Keratinocyte (primary cell): ENCODE results near the gene MRPL49. TPM values are rescaled to one million over a fixed set of nuclear protein-coding genes. Genes with fewer than 3 reads are reported as not detected.

Experiments used
- DNase-seq: peaks from one replicate; pipeline ENCODE4 v3.0.0-alpha.2; 2011; ENCODE audit warnings: low read depth, missing footprints, low spot score
- FAIRE-seq: peaks from 2 replicates; lab custom pipeline; 2011; peaks lifted over from hg19 to GRCh38; lab: Jason Lieb, UNC
- H2AFZ ChIP-seq: 2 replicates; pipeline ENCODE4 v1.6.0; 2012; ENCODE audit warnings: low read length, control low read depth, inconsistent platforms; ENCODE audit not compliant: control insufficient read depth
- H3K27ac ChIP-seq: 2 replicates; pipeline ENCODE4 v1.5.1; 2011; ENCODE audit warnings: low read length; ENCODE audit not compliant: control insufficient read depth, insufficient read depth
- H3K27me3 ChIP-seq: 3 replicates; pipeline ENCODE4 v1.6.0; 2011; ENCODE audit warnings: low read length; ENCODE audit not compliant: control insufficient read depth, insufficient read depth; ENCODE audit errors: extremely low read depth
- H3K36me3 ChIP-seq, 2 experiments: 2 replicates in 1 of 2; 3 replicates in 1 of 2; pipeline ENCODE4 v1.5.1; 2011; ENCODE audit warnings: low read length in 2 of 2, mild to moderate bottlenecking in 1 of 2; ENCODE audit not compliant: control insufficient read depth in 2 of 2, insufficient read depth in 2 of 2; ENCODE audit errors: extremely low read depth in 1 of 2
- H3K4me1 ChIP-seq: 3 replicates; pipeline ENCODE4 v1.5.1; 2011; ENCODE audit warnings: low read length; ENCODE audit not compliant: control insufficient read depth, insufficient read depth; ENCODE audit errors: extremely low read depth
- H3K4me2 ChIP-seq: 3 replicates; pipeline ENCODE4 v1.6.0; 2011; ENCODE audit warnings: low read depth, low read length; ENCODE audit not compliant: control insufficient read depth, insufficient read depth; ENCODE audit errors: extremely low read depth
- H3K4me3 ChIP-seq, 3 experiments: fragments of 200-600 bp in 1 of 3; sonication (generic) in 1 of 3; 2 replicates in 2 of 3; 3 replicates in 1 of 3; pipeline ENCODE4 v1.5.1; 2011 to 2016; ENCODE audit warnings: low read length in 3 of 3, mild to moderate bottlenecking in 3 of 3, control low read depth in 2 of 3, inconsistent platforms in 1 of 3, low read depth in 1 of 3, mixed read lengths in 1 of 3, mixed run types in 1 of 3, moderate library complexity in 1 of 3; ENCODE audit not compliant: control insufficient read depth in 2 of 3, insufficient read depth in 2 of 3; ENCODE audit errors: extremely low read depth in 1 of 3
- H3K79me2 ChIP-seq: 2 replicates; pipeline ENCODE4 v1.6.0; 2012; ENCODE audit warnings: low read length; ENCODE audit not compliant: control insufficient read depth, insufficient read depth
- H3K9ac ChIP-seq: 3 replicates; pipeline ENCODE4 v1.6.0; 2011; ENCODE audit warnings: low read length; ENCODE audit not compliant: control insufficient read depth, insufficient read depth; ENCODE audit errors: extremely low read depth
- H3K9me1 ChIP-seq: 3 replicates; pipeline ENCODE4 v1.6.0; 2011; ENCODE audit warnings: low read length; ENCODE audit not compliant: control insufficient read depth, insufficient read depth; ENCODE audit errors: extremely low read depth
- H3K9me3 ChIP-seq: 2 replicates; pipeline ENCODE4 v1.5.1; 2012; ENCODE audit warnings: low read depth, low read length; ENCODE audit not compliant: control insufficient read depth
- H4K20me1 ChIP-seq: 3 replicates; pipeline ENCODE4 v1.6.0; 2011; ENCODE audit warnings: low read length; ENCODE audit not compliant: control insufficient read depth, insufficient read depth; ENCODE audit errors: extremely low read depth
- EZH2 ChIP-seq: IDR thresholded peaks from one replicate; pipeline ENCODE4 v1.6.1; 2012; ENCODE audit warnings: inconsistent platforms, mild to moderate bottlenecking, low read length, moderate library complexity
- dilution Hi-C: fragments of 300-500 bp; cut with MboI; formaldehyde crosslinking; loops from one replicate; pipeline ENCODE4 v1.7.0; 2020; ENCODE audit warnings: low sequenced_read_pairs; ENCODE audit not compliant: extremely low pct_ligation_motif_present
- polyA plus RNA-seq, 5 experiments: library from polyadenylated mRNA; depleted of rRNA in 3 of 5; stranded (reverse) in 3 of 5; stranded (forward) in 1 of 5; unstranded in 1 of 5; fragments of >200 nt; gene quantifications; 1 replicate in 1 of 5; 2 replicates in 3 of 5; 3 replicates in 1 of 5; pipeline versions ENCODE4 v1.2.1 to v1.2.3, GENCODE V29; 2011 to 2012; ENCODE audit warnings: missing spikeins in 2 of 5, low read depth in 1 of 5, low replicate concordance in 1 of 5
- TF ChIP-seq, protein P1 (sequence below), 3 experiments: IDR thresholded peaks in 1 of 3; conservative IDR thresholded peaks in 1 of 3; optimal IDR thresholded peaks in 1 of 3; 2 replicates in 2 of 3; 3 replicates in 1 of 3; pipeline versions ENCODE3 to v1.5.1; 2011; ENCODE audit warnings: low read length in 3 of 3, mild to moderate bottlenecking in 3 of 3, moderate library complexity in 2 of 3, control low read depth in 1 of 3, inconsistent platforms in 1 of 3; ENCODE audit not compliant: insufficient read depth in 2 of 3; ENCODE audit errors: extremely low read depth in 1 of 3

Gene MRPL49
- polyA plus RNA-seq, 1 donor (not counting 4 experiments of a cell fraction or from before 2014, with no cell fraction given), result 49.6 TPM

DNA sequence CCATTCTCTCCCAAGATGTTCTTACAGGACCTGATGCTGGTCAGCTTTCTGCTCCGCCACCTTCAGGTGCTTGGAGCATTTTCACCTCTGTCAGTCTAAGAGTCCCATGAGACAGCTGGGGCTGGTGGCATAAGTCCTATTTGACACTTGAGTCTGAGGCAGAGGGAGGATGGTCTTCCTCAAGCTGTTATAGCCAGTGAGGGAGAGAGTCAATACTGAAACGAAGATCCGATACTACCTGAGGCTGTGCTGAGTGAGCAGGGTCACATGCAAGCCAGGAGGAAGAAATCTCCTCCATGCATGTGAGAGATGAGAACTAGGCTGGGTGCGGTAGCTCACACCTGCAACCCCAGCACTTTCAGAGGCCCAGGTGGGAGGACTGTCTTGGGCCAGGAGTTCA lies 32.5 kb upstream of the MRPL49 start:
- DNase-seq (no peak), FAIRE-seq (no peak)
- Histone ChIP-seq H3K27me3 (no peaks in the 10 kb centered on the region), H4K20me1 (no peaks in the 10 kb centered on the region), H3K79me2 (peaks cover 12% of the 10 kb centered on the region), H3K9me1 (no peaks in the 10 kb centered on the region), H3K9ac (no peak overlapping the region), H3K9me3 (no peaks in the 10 kb centered on the region), H3K27ac (no peak overlapping the region), H3K4me2 (no peak overlapping the region), H3K4me1 (peaks cover 7% of the 10 kb centered on the region), H2AFZ (no peak overlapping the region), H3K36me3 (peaks cover 19 to 28% of the 10 kb centered on the region in 2 experiments), H3K4me3 (no peak overlapping the region)
- TF ChIP-seq, protein P1, sequence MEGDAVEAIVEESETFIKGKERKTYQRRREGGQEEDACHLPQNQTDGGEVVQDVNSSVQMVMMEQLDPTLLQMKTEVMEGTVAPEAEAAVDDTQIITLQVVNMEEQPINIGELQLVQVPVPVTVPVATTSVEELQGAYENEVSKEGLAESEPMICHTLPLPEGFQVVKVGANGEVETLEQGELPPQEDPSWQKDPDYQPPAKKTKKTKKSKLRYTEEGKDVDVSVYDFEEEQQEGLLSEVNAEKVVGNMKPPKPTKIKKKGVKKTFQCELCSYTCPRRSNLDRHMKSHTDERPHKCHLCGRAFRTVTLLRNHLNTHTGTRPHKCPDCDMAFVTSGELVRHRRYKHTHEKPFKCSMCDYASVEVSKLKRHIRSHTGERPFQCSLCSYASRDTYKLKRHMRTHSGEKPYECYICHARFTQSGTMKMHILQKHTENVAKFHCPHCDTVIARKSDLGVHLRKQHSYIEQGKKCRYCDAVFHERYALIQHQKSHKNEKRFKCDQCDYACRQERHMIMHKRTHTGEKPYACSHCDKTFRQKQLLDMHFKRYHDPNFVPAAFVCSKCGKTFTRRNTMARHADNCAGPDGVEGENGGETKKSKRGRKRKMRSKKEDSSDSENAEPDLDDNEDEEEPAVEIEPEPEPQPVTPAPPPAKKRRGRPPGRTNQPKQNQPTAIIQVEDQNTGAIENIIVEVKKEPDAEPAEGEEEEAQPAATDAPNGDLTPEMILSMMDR (optimal IDR thresholded peaks at IDR 0.05 in 1 of 3, IDR thresholded peaks at IDR 0.05 in 1 of 3, conservative IDR thresholded peaks at IDR 0.05 in 1 of 3; ENCODE audit: extremely low read depth in 1 of 3, insufficient read depth in 2 of 3, low read length in 3 of 3), result no peak
- TF ChIP-seq EZH2, result no peak
- dilution Hi-C loops, result no loop called here

DNA sequence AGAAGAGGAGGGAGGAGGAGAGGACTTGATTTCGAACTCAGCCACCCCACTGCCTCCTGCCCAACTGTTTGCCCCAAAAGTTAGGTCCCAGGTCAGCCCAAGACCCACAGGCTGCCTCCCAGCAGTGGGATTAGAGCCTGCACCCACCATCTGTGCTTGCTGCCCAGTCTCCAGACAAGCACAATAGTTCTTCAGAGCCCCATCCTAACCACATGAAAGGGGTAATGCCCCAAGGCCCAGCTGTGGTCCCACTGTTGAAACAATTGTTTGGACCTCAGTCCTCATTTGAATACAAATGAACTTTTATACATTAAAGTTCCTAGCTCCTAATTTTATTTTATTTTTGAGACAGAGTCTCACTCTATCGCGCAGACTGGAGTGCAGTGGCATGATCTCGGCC lies 31.5 kb upstream of the MRPL49 start:
- no peaks in the 10 kb centered on the region for H4K20me1 ChIP-seq
- H3K79me2 ChIP-seq, result peaks cover 2% of the 10 kb centered on the region
- no peak overlapping the region for H3K4me2 ChIP-seq
- no peak overlapping the region for H2AFZ ChIP-seq
- no peaks in the 10 kb centered on the region for H3K9me3 ChIP-seq
- DNase-seq (no peak), FAIRE-seq (no peak)
- peaks cover 3% of the 10 kb centered on the region for H3K4me1 ChIP-seq
- no peak overlapping the region for H3K27ac ChIP-seq
- no peaks in the 10 kb centered on the region for H3K27me3 ChIP-seq
- dilution Hi-C loops, result no loop called here
- no peak overlapping the region for H3K4me3 ChIP-seq
- peaks cover 19 to 22% of the 10 kb centered on the region in 2 experiments for H3K36me3 ChIP-seq
- no peak for TF ChIP-seq EZH2
- TF ChIP-seq, protein P1 (optimal IDR thresholded peaks at IDR 0.05 in 1 of 3, IDR thresholded peaks at IDR 0.05 in 1 of 3, conservative IDR thresholded peaks at IDR 0.05 in 1 of 3; ENCODE audit: extremely low read depth in 1 of 3, insufficient read depth in 2 of 3, low read length in 3 of 3), result no peak
- H3K9ac ChIP-seq, result no peak overlapping the region
- no peaks in the 10 kb centered on the region for H3K9me1 ChIP-seq
